D721Med (cell line): Measurements from ENCODE around the gene PCNX2.

Experiments
- DNase-seq: peaks from one replicate; pipeline ENCODE4 v3.0.0; 2011; ENCODE audit warnings: low spot score; ENCODE audit not compliant: insufficient read length
- FAIRE-seq: peaks from 2 replicates; lab custom pipeline; 2011; peaks lifted over from hg19 to GRCh38; lab: Jason Lieb, UNC
- CTCF ChIP-seq: IDR thresholded peaks from 2 replicates; pipeline ENCODE4 v1.5.1; 2012; ENCODE audit warnings: mild to moderate bottlenecking, control low read depth; ENCODE audit not compliant: insufficient read depth; ENCODE audit errors: missing control alignments

The PCNX2 gene

DNA sequence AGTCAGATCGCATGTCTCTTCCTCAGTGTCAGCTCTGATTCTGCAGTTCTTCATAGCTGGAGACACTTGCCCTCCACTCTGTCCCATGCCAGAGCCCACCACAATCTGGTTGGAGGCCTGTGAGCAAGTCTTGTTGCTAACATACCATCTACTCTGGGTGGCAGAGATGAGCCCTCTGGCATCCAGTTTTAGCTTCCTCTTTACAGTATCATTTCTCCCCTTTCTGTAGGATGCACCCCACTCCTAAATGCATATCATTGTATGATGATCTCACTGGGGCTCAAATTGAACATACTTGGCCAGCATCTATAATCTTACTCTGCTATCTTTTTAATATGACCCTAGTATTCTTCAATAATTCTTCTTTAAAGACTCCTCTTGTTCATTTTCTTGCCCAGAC is 16.9 kb downstream of the PCNX2 start:
- FAIRE-seq (no peak), DNase-seq (no peak)
- TF ChIP-seq CTCF, result no peak

GRCh38 chr1:233277637-233278606 is 17.6 kb downstream of the PCNX2 start:
- FAIRE-seq, result no peak

GRCh38 chr1:233269656-233270055 is 25.9 kb downstream of the PCNX2 start:
- DNase-seq (no peak), FAIRE-seq (no peak)
- no peak for TF ChIP-seq CTCF

More at GRCh38 chr1:233277637-233278606, 17.6 kb downstream of the PCNX2 start:
- no peak for TF ChIP-seq CTCF
- no peak for DNase-seq

GRCh38 chr1:233268389-233269022 is 27.0 kb downstream of the PCNX2 start:
- no peak for TF ChIP-seq CTCF
- no peak for DNase-seq
- FAIRE-seq, result peak; percentile 69

- TF ChIP-seq CTCF, result no peak
- DNase-seq (no peak), FAIRE-seq (no peak)
Measured at GRCh38 chr1:233261695-233262094, 33.8 kb downstream of the PCNX2 start.

DNA sequence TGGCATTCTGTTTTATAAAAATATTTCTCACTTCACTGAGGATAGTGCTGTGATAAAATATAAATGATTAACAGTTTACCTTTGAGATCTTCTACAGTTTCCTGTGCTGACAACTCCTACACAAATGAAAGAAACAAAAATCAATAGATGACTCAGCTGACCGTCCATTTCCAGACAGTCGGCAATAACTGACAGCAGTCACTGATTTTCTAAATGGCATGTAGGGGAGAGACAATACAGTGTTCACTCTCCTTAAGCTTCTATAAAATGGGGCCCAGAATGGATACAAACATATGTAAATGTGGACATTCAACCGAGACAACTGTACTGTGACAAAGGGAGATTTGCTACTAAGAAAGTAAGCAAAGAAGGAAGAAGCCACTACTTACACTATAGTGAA is 34.3 kb downstream of the PCNX2 start:
- FAIRE-seq (no peak), DNase-seq (no peak)
- no peak for TF ChIP-seq CTCF
